Retinal pigment epithelial cell (primary cell): ENCODE results near the gene SLC5A9.
"Not testable (repeated sequence)": the region's sequence is repeated elsewhere in the genome, so short reads cannot be mapped to it uniquely, and the experiment has no call there.

Experiments
- DNase-seq: peaks from one replicate; pipeline ENCODE4 v3.0.0-alpha.2; 2010; ENCODE audit warnings: low read depth
- H3K4me3 ChIP-seq: 2 replicates; pipeline ENCODE4 v1.5.1; 2011; ENCODE audit warnings: mild to moderate bottlenecking, low read length, control low read depth, moderate library complexity
- CTCF ChIP-seq: conservative IDR thresholded peaks from 2 replicates; pipeline ENCODE4 v1.5.1; 2011; ENCODE audit warnings: low read depth, low read length, control low read depth, inconsistent platforms

Gene SLC5A9

GRCh38 chr1:48285525-48285924, 63.0 kb downstream of the SLC5A9 start:
- no peak for TF ChIP-seq CTCF
- no peak for DNase-seq
- H3K4me3 ChIP-seq, result no peak overlapping the region

GRCh38 chr1:48291421-48291820, 68.9 kb downstream of the SLC5A9 start:
- no peak for DNase-seq
- TF ChIP-seq CTCF, result no peak
- H3K4me3 ChIP-seq, result no peak overlapping the region

- TF ChIP-seq CTCF, result no peak
- H3K4me3 ChIP-seq, result no peak overlapping the region
- no peak for DNase-seq
Observed at GRCh38 chr1:48292706-48293105, 70.2 kb downstream of the SLC5A9 start.

- DNase-seq, result not testable (repeated sequence)
Observed at GRCh38 chr1:48294094-48294493, 71.6 kb downstream of the SLC5A9 start.

GRCh38 chr1:48294656-48295055, 72.1 kb downstream of the SLC5A9 start:
- no peak for DNase-seq
- no peak for TF ChIP-seq CTCF
- no peak overlapping the region for H3K4me3 ChIP-seq

More at GRCh38 chr1:48294094-48294493, 71.6 kb downstream of the SLC5A9 start:
- H3K4me3 ChIP-seq, result not testable (repeated sequence)
